Measurements from ENCODE around the gene RB1. TPM values are rescaled to one million over a fixed set of nuclear protein-coding genes. Genes with fewer than 3 reads are reported as not detected.

Gene RB1
- total RNA-seq, 2 donors from 2014 or later = 18.7 to 20.1 TPM

DNA sequence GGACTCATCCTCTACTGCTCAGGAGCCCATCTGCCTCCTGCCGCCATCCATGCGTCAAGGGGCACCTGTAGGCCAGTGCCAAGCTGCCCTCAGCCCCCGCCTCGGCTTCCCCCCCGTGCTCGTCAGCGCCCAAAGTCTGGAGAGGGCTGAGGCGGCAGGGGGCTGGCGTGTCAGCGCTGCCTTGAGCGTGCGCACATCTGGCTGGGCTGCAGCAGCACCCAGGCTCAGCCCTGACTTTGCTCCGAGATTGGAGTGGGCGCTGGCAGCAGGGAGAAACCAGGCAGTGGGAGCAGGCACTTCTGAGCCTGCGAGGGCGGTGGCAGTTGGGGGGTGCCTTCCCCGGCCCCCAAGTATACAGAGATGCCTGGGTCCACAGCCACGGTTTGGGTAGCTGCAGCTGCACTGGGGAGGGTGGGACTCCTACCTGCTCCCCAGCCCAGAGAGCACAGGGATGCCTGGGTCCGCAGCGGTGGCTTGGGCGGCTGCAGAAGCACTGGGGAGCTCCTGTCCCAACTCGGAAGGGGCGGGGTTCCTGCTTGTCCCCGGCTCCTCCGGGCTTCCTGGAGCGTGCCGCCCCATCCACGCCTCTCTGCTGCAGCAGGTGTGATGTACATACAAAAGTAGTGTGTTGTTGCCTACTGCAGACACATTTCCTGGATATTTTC, 154.2 kb downstream of the RB1 start:
- H3K27ac Mint-ChIP-seq = no peak overlapping the region
- H3K9me3 ChIP-seq (ENCODE audit: control insufficient read depth, low read length) = no peaks in the 10 kb centered on the region
- no peaks in the 10 kb centered on the region for H3K9me3 Mint-ChIP-seq
- H3K4me3 Mint-ChIP-seq = no peak overlapping the region
- no peak overlapping the region for H3K9ac ChIP-seq (ENCODE audit: extremely low read depth, low read length, poor library complexity, severe bottlenecking)
- TF ChIP-seq, protein P1, sequence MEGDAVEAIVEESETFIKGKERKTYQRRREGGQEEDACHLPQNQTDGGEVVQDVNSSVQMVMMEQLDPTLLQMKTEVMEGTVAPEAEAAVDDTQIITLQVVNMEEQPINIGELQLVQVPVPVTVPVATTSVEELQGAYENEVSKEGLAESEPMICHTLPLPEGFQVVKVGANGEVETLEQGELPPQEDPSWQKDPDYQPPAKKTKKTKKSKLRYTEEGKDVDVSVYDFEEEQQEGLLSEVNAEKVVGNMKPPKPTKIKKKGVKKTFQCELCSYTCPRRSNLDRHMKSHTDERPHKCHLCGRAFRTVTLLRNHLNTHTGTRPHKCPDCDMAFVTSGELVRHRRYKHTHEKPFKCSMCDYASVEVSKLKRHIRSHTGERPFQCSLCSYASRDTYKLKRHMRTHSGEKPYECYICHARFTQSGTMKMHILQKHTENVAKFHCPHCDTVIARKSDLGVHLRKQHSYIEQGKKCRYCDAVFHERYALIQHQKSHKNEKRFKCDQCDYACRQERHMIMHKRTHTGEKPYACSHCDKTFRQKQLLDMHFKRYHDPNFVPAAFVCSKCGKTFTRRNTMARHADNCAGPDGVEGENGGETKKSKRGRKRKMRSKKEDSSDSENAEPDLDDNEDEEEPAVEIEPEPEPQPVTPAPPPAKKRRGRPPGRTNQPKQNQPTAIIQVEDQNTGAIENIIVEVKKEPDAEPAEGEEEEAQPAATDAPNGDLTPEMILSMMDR (conservative IDR thresholded peaks at IDR 0.05) = no peak
- H3K4me1 ChIP-seq (ENCODE audit: control insufficient read depth, insufficient read depth, low read length) = peaks cover 2% of the 10 kb centered on the region
- no peaks in the 10 kb centered on the region for H3K27me3 ChIP-seq (ENCODE audit: control insufficient read depth, insufficient read depth, low read length, poor library complexity, severe bottlenecking)
- H3K4me3 ChIP-seq (ENCODE audit: low read length) = no peak overlapping the region
- H3K36me3 Mint-ChIP-seq (ENCODE audit: low read depth) = peaks cover 19% of the 10 kb centered on the region
- no peaks in the 10 kb centered on the region for H3K36me3 ChIP-seq (ENCODE audit: control insufficient read depth, insufficient read depth, low read length)
- H3K4me1 Mint-ChIP-seq = peaks cover 10% of the 10 kb centered on the region
- H3K27me3 Mint-ChIP-seq (ENCODE audit: insufficient read depth) = no peaks in the 10 kb centered on the region
- no peak for DNase-seq
- 94% methylated on average over 11 to 28 of the region's 28 CpGs for WGBS, 2 experiments (ENCODE audit: insufficient coverage in 1 of 2, insufficient read length in 1 of 2)
- H3K27ac ChIP-seq (ENCODE audit: low read depth, low read length) = no peak overlapping the region

DNA sequence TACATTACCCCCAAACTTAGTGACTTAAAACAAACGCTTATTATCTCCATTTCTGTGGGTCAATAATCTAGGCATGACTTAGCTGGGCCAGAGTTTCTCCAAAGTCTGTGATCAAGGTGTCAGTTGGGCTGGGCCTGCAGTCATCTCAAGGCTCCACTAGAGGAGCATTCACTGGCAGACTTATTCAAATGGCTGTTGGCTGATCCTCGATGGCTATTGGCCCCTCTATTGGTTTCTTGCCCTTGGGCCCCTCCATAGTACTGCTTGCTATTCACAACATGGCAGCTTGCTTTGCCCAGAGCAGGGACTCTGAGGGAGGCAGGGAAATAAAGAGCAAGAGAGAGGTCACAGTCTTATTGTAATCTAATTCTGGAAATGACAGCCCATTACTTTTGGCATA, 171.7 kb downstream of the RB1 start:
- no peak overlapping the region for H3K27ac ChIP-seq (ENCODE audit: low read depth, low read length)
- H3K4me3 Mint-ChIP-seq = no peak overlapping the region
- WGBS, 2 experiments (ENCODE audit: insufficient coverage in 1 of 2, insufficient read length in 1 of 2) = 87 to 100% methylated on average over 1 to 2 of the region's 2 CpGs
- no peaks in the 10 kb centered on the region for H3K9me3 ChIP-seq (ENCODE audit: control insufficient read depth, low read length)
- no peaks in the 10 kb centered on the region for H3K27me3 Mint-ChIP-seq (ENCODE audit: insufficient read depth)
- DNase-seq = no peak
- H3K9me3 Mint-ChIP-seq = peaks cover 3% of the 10 kb centered on the region
- no peaks in the 10 kb centered on the region for H3K4me1 Mint-ChIP-seq
- no peaks in the 10 kb centered on the region for H3K27me3 ChIP-seq (ENCODE audit: control insufficient read depth, insufficient read depth, low read length, poor library complexity, severe bottlenecking)
- H3K36me3 Mint-ChIP-seq (ENCODE audit: low read depth) = no peaks in the 10 kb centered on the region
- H3K27ac Mint-ChIP-seq = no peak overlapping the region
- TF ChIP-seq, protein P1 (conservative IDR thresholded peaks at IDR 0.05) = peak; percentile 33
- H3K4me3 ChIP-seq (ENCODE audit: low read length) = no peak overlapping the region
- H3K36me3 ChIP-seq (ENCODE audit: control insufficient read depth, insufficient read depth, low read length) = no peaks in the 10 kb centered on the region
- H3K4me1 ChIP-seq (ENCODE audit: control insufficient read depth, insufficient read depth, low read length) = no peaks in the 10 kb centered on the region
- H3K9ac ChIP-seq (ENCODE audit: extremely low read depth, low read length, poor library complexity, severe bottlenecking) = no peak overlapping the region

DNA sequence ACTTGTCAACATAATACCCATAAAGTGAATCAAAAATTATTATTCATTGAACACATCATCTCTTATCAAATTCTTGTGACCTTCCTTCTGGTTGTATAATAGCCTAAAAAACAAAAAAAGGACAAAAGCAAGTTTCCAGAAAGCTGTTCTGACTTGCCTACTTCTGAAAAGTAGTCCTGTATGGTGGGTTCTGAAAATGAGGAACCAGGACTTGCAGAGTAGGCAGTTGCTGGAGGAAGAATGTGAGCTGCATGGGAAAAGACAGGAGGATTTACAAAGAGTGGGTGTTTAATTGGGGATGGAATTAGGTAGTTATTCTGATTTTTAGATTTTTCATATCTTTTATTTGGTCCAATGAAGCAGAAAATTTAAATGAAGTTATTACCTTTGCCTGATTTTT, 172.7 kb downstream of the RB1 start:
- Histone ChIP-seq H3K9ac (ENCODE audit: extremely low read depth, low read length, poor library complexity, severe bottlenecking) (no peak overlapping the region), H3K9me3 (ENCODE audit: control insufficient read depth, low read length) (no peaks in the 10 kb centered on the region), H3K36me3 (ENCODE audit: control insufficient read depth, insufficient read depth, low read length) (no peaks in the 10 kb centered on the region), H3K4me3 (ENCODE audit: low read length) (no peak overlapping the region), H3K27me3 (ENCODE audit: control insufficient read depth, insufficient read depth, low read length, poor library complexity, severe bottlenecking) (no peaks in the 10 kb centered on the region), H3K27ac (ENCODE audit: low read depth, low read length) (no peak overlapping the region), H3K4me1 (ENCODE audit: control insufficient read depth, insufficient read depth, low read length) (no peaks in the 10 kb centered on the region)
- no peak for DNase-seq
- no peaks in the 10 kb centered on the region for H3K27me3 Mint-ChIP-seq (ENCODE audit: insufficient read depth)
- TF ChIP-seq, protein P1 (conservative IDR thresholded peaks at IDR 0.05) = no peak
- no peak overlapping the region for H3K27ac Mint-ChIP-seq
- no peaks in the 10 kb centered on the region for H3K4me1 Mint-ChIP-seq
- H3K9me3 Mint-ChIP-seq = peaks cover 3% of the 10 kb centered on the region
- no peaks in the 10 kb centered on the region for H3K36me3 Mint-ChIP-seq (ENCODE audit: low read depth)
- no peak overlapping the region for H3K4me3 Mint-ChIP-seq
